Sigmoid colon (tissue), 4 donors: Measurements from ENCODE around the gene AMIGO2.

Experiments used
- EP300 ChIP-seq, 4 donors: sonication (generic); formaldehyde crosslinking; IDR thresholded peaks; one replicate each; pipeline ENCODE4 v1.6.1; 2017; ENCODE audit warnings: antibody characterized with exemption in 4 of 4
- POLR2A ChIP-seq, 2 donors: fragments of 450-650 bp; IDR thresholded peaks; one replicate each; pipeline ENCODE4 v1.6.1; 2016; ENCODE audit warnings: antibody characterized with exemption in 2 of 2, mild to moderate bottlenecking in 2 of 2, moderate library complexity in 2 of 2
- POLR2AphosphoS5 ChIP-seq, 4 donors: sonication (generic); formaldehyde crosslinking; IDR thresholded peaks; one replicate each; pipeline ENCODE4 v1.6.1; 2017; ENCODE audit warnings: antibody characterized with exemption in 4 of 4
- TF ChIP-seq, protein P1 (sequence below), 4 experiments: fragments of 450-650 bp in 3 of 4; fragments of 200-600 bp in 1 of 4; IDR thresholded peaks; one replicate each; pipeline ENCODE4 v1.5.1; 2016 to 2019; ENCODE audit warnings: antibody characterized with exemption in 4 of 4, mild to moderate bottlenecking in 3 of 4, moderate library complexity in 2 of 4

DNA sequence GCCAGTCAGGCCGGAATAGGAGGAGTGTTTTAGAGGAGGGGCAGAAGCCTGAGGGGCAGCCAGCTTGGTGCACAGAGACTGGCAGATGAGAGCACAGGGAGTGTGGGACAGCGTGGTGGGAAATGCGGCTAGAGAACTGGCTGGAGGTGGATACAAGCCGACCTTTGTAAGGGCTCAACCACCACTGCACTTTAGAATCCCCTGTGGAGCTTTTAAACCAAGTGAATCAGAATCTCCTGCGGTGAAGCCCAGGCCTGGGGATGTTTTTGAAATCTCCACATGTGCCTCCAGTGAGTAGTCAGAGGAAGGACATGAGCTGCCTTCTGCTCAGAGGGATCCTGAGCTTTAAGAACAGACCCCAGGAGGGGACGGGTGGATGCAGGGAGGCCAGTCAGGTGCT lies 11.2 kb downstream of the AMIGO2 start:
- TF ChIP-seq, protein P1, sequence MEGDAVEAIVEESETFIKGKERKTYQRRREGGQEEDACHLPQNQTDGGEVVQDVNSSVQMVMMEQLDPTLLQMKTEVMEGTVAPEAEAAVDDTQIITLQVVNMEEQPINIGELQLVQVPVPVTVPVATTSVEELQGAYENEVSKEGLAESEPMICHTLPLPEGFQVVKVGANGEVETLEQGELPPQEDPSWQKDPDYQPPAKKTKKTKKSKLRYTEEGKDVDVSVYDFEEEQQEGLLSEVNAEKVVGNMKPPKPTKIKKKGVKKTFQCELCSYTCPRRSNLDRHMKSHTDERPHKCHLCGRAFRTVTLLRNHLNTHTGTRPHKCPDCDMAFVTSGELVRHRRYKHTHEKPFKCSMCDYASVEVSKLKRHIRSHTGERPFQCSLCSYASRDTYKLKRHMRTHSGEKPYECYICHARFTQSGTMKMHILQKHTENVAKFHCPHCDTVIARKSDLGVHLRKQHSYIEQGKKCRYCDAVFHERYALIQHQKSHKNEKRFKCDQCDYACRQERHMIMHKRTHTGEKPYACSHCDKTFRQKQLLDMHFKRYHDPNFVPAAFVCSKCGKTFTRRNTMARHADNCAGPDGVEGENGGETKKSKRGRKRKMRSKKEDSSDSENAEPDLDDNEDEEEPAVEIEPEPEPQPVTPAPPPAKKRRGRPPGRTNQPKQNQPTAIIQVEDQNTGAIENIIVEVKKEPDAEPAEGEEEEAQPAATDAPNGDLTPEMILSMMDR (IDR thresholded peaks at IDR 0.05) = no peak
- TF ChIP-seq POLR2AphosphoS5 (IDR thresholded peaks at IDR 0.05) = no peak
- TF ChIP-seq POLR2A (IDR thresholded peaks at IDR 0.05) = no peak
- no peak for TF ChIP-seq EP300 (IDR thresholded peaks at IDR 0.05)
